ENCODE measurements around the gene SOX10.
A peak's percentile ranks its signal among the peaks of the same experiment; 100 is the strongest.
"Not testable (repeated sequence)": the region's sequence is repeated elsewhere in the genome, so short reads cannot be mapped to it uniquely, and the experiment has no call there.

Gene SOX10

GRCh38 chr22:37959231-37959825 is 25.0 kb downstream of the SOX10 start:
- no peak for DNase-seq

- no peak for DNase-seq
These were observed 27.1 kb downstream of the SOX10 start for GRCh38 chr22:37957232-37957631.

GRCh38 chr22:37955825-37956397 is 28.4 kb downstream of the SOX10 start:
- DNase-seq: not testable (repeated sequence)

- DNase-seq: no peak
These were observed 29.7 kb downstream of the SOX10 start for GRCh38 chr22:37954686-37955085.

GRCh38 chr22:37953437-37954179 is 30.7 kb downstream of the SOX10 start, which contains the start of the genes C22orf23 and POLR2F:
TSS of gene C22orf23 (minus strand) at chr22:37953601. CDS start at chr22:37953149, 452 bp downstream.
TSS of gene POLR2F (plus strand) at chr22:37953699. CDS start at chr22:37953788, 89 bp downstream.
- peak; percentile 92 for DNase-seq

- no peak for DNase-seq
These were observed 31.3 kb downstream of the SOX10 start for GRCh38 chr22:37953062-37953436.

- DNase-seq: not testable (repeated sequence)
These were observed 31.7 kb downstream of the SOX10 start for GRCh38 chr22:37952629-37953028.

- peak; percentile 1 for DNase-seq
These were observed 33.0 kb downstream of the SOX10 start for GRCh38 chr22:37951305-37951704.

GRCh38 chr22:37947142-37947795 is 37.1 kb downstream of the SOX10 start:
- DNase-seq: not testable (repeated sequence)

- not testable (repeated sequence) for DNase-seq
These were observed 39.9 kb downstream of the SOX10 start for GRCh38 chr22:37944423-37944822.

GRCh38 chr22:37943825-37944198 is 40.5 kb downstream of the SOX10 start:
- DNase-seq: no peak

GRCh38 chr22:37943136-37943824 is 41.1 kb downstream of the SOX10 start:
- peak; percentile 4 for DNase-seq

GRCh38 chr22:37942133-37942532 is 42.2 kb downstream of the SOX10 start:
- no peak for DNase-seq

- no peak for DNase-seq
These were observed 43.5 kb downstream of the SOX10 start for GRCh38 chr22:37940698-37941376.

GRCh38 chr22:37933711-37934376 is 50.5 kb downstream of the SOX10 start:
- DNase-seq: peak; percentile 49

GRCh38 chr22:37932821-37933578 is 51.4 kb downstream of the SOX10 start:
- DNase-seq: no peak

GRCh38 chr22:37932401-37932800 is 52.0 kb downstream of the SOX10 start:
- DNase-seq: no peak

GRCh38 chr22:37931893-37932389 is 52.4 kb downstream of the SOX10 start:
- no peak for DNase-seq

GRCh38 chr22:37930952-37931440 is 53.4 kb downstream of the SOX10 start:
- DNase-seq: no peak

GRCh38 chr22:37930270-37930951 is 53.9 kb downstream of the SOX10 start:
- DNase-seq: no peak
